Fibroblast of pulmonary artery (primary cell): Measurements from ENCODE around the gene NOL4L.

Experiments used
- DNase-seq: peaks from one replicate; pipeline ENCODE4 v3.0.0-alpha.2; 2010; ENCODE audit warnings: low read depth
- H3K4me3 ChIP-seq: replicated peaks from 2 replicates; pipeline ENCODE4 v1.5.1; 2011; ENCODE audit warnings: low read depth, mild to moderate bottlenecking, control low read depth, low read length, moderate library complexity
- TF ChIP-seq, protein P1 (sequence below): IDR thresholded peaks from 2 replicates; pipeline ENCODE4 v1.5.1; 2011; ENCODE audit warnings: mild to moderate bottlenecking, control low read depth, low read length, inconsistent platforms; ENCODE audit errors: missing control alignments

The NOL4L gene

DNA sequence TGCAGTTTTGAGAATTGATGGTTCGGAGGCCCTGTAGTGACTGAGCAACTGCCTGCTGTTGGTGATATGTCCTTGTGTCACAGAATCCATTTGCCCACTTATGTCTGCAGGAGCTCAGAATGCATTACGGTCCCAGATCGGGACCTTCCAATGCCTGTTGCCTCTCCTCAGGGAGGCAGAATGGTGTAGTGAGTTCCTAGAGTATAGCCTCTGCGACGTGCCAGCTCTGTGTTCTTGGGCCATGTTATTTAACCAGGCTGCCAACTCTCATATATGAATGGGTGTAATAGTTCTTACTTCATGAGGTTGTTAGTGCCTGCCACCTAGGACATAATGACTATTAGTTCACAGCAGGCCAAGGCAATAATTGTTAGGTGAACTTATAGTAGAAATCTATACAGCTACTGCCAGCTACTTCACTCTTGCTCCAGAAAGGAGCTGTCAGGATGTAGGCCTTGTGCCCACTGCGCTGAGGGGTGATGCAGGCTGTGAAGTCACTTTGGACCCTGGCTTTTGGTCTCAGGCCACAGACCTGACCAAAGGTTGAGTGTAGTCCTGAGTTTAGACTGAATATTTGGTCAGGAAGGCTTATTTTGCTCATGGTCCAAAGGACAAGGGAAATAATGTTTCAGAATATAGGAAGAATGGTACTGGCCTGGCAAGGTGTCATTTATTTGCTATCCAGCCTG, 144.9 kb downstream of the NOL4L start:
- no peak overlapping the region for H3K4me3 ChIP-seq
- DNase-seq: no peak
- TF ChIP-seq, protein P1, sequence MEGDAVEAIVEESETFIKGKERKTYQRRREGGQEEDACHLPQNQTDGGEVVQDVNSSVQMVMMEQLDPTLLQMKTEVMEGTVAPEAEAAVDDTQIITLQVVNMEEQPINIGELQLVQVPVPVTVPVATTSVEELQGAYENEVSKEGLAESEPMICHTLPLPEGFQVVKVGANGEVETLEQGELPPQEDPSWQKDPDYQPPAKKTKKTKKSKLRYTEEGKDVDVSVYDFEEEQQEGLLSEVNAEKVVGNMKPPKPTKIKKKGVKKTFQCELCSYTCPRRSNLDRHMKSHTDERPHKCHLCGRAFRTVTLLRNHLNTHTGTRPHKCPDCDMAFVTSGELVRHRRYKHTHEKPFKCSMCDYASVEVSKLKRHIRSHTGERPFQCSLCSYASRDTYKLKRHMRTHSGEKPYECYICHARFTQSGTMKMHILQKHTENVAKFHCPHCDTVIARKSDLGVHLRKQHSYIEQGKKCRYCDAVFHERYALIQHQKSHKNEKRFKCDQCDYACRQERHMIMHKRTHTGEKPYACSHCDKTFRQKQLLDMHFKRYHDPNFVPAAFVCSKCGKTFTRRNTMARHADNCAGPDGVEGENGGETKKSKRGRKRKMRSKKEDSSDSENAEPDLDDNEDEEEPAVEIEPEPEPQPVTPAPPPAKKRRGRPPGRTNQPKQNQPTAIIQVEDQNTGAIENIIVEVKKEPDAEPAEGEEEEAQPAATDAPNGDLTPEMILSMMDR: no peak

DNA sequence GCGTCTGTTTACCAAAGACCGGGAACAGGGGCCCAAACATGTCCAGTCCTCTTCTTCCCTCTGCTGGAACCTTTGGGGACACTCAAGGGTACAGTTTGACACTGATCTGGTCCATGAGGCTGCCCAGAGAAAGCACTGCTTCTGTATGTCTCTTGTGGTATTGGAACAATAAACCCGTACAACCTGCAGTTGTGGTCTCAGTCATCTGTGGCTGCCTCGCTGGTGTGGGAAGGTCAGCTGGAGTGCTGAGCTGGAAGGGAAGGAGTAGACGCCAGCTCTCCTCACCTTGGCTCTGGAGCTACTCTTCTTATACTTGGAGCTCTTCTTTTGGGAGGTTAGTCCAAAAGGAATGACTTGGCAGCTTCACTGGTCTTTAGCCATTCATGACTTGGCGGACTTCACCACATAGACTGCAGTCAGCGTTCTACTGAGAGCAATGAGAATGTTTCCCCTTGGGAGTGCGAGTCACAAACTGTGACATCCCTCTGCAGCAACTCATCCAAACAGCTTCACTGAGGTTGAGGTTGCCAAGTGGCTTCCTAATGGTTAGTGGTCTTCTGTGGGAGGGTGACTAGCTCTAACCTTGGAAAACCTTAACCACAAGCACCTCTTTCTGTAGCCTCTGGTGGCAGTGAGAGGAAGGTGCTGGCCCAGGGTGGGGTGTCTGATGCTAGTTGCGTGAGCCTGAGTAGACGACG, 145.9 kb downstream of the NOL4L start:
- peak; percentile 55 for DNase-seq
- TF ChIP-seq, protein P1: no peak
- no peak overlapping the region for H3K4me3 ChIP-seq

DNA sequence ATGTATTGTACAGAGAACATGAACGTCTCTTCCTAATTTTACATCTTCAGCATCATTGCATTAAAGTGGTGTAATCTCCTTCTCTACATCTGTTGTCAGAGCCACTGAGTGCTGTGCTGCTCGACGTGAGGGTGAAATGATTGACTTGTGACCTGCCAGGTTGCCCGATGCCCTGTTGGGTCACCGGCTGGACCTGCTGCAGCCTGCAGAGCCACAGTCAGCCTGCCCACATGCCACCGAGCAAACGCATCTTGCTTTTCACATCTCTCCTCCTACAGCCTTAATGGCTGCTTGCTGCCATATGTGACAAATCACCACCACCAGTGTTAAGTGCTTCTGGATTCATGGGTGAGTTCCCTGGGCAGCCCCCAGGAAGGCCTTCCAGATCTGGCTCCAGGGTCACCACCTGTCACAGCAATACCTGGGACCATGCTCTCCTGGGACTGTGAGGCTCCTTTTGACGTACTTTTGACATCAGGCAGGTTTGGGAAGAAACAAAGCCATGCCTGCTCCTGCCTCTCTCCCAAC, 146.7 kb downstream of the NOL4L start:
- TF ChIP-seq, protein P1: no peak
- no peak overlapping the region for H3K4me3 ChIP-seq
- no peak for DNase-seq

DNA sequence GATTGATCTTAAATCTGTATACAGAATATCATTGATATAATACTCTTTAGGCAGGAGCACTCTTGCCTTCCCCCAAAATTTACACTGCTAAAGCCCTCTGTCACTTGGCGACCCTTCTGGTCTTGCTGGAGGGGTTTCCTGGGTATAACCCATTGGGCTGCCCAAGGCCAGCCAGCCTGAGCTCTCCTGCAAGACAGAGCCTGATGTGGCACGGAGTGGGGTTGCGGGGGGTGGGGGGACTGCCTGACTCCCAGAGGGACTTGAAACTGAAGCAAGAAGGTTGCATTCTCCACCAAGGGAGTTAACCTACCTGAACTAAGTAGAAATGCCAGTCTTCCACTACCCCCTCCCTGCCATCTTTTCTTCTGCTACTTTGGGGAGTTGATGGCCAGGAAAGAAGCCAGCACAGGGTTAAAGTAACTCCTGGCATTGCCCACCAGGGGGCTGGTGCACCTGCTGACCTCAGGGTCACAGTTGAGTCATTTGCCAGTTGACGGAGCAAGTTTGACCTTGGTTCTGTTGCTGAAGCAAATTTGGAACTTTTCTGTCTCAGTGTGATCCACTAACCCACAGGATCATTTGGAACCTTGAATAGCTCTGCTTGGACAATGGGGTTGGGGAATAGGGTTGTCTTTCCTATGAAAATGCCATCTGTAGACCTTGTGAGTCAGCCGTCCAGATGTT, 147.6 kb downstream of the NOL4L start:
- DNase-seq: no peak
- no peak overlapping the region for H3K4me3 ChIP-seq
- TF ChIP-seq, protein P1: peak; percentile 31

DNA sequence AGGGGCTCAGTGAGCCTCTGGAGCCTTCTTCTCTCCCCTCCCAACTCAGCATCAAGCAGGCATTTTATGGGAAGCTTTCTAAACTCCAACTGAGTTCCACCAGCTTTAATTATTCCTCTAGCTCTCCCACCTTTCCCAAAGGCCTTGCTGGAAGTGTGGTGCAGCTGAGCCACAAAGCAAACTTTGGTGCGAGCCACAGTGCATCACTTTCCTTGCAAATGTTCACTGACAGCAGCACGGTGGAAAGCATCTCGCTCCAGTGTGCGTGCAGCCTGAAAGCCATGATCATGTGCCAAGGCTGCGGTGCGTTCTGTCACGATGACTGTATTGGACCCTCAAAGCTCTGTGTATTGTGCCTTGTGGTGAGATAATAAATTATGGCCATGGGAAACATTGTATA, 148.2 kb downstream of the NOL4L start:
- H3K4me3 ChIP-seq: no peak overlapping the region
- TF ChIP-seq, protein P1: no peak
- no peak for DNase-seq

DNA sequence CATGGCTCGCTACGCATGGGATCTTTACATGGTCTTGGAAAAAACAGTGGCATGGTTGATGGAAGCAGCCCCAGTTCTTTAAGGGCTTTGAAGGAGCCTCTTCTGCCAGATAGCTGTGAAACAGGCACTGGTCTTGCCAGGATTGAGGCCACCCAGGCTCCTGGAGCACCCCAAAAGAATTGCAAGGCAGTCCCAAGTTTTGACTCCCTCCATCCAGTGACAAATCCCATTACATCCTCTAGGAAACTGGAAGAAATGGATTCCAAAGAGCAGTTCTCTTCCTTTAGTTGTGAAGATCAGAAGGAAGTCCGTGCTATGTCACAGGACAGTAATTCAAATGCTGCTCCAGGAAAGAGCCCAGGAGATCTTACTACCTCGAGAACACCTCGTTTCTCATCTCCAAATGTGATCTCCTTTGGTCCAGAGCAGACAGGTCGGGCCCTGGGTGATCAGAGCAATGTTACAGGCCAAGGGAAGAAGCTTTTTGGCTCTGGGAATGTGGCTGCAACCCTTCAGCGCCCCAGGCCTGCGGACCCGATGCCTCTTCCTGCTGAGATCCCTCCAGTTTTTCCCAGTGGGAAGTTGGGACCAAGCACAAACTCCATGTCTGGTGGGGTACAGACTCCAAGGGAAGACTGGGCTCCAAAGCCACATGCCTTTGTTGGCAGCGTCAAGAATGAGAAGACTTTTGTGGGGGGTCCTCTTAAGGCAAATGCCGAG, 148.8 kb downstream of the NOL4L start:
- no peak overlapping the region for H3K4me3 ChIP-seq
- DNase-seq: no peak
- TF ChIP-seq, protein P1: no peak
